IMR-90 (cell line): ENCODE data around the gene POLR3K. TPM values are rescaled to one million over a fixed set of nuclear protein-coding genes. Genes with fewer than 3 reads are reported as not detected.

Experiments
- ATAC-seq: fragments of 200-7000 bp; cut with Tn5 transposase; 2 replicates; pipeline ENCODE4 v1.9.1; 2020; ENCODE audit warnings: low read depth, mild to moderate bottlenecking, moderate library complexity
- BruUV-seq: library from RNA; stranded (reverse); fragments of 400-500 nt; replicated peaks from 2 replicates; lab custom pipeline; 2021; lab: Mats Ljungman, UMichigan
- CTCF ChIA-PET: fragments of 300-600 bp; formaldehyde crosslinking; extraction: SDS; loops from one replicate; lab custom pipeline; 2021; ENCODE audit warnings: antibody characterized with exemption; lab: Yijun Ruan, JAX
- POLR2A ChIA-PET: fragments of 300-600 bp; sonication (Branson Sonifier 250); formaldehyde crosslinking; loops from one replicate; lab custom pipeline; 2022; ENCODE audit warnings: antibody characterized with exemption; ENCODE audit not compliant: unreplicated experiment; lab: Charles Lee
- DNase-seq: peaks from one replicate; pipeline ENCODE4 v3.0.0; 2013
- H2AFZ ChIP-seq: replicated peaks from 2 replicates; pipeline ENCODE3; 2013; ENCODE audit warnings: low read length, mild to moderate bottlenecking; ENCODE audit not compliant: poor library complexity
- H2AK5ac ChIP-seq: 2 replicates; pipeline ENCODE4 v1.6.1; 2013; ENCODE audit warnings: low read depth, low read length, inconsistent platforms
- H2AK9ac ChIP-seq: replicated peaks from 2 replicates; pipeline ENCODE3; 2013; ENCODE audit warnings: mild to moderate bottlenecking, low read depth, low read length, moderate library complexity; ENCODE audit not compliant: poor library complexity
- H2BK120ac ChIP-seq: 2 replicates; pipeline ENCODE4 v1.6.1; 2013; ENCODE audit warnings: low read depth, low read length, inconsistent platforms
- H2BK15ac ChIP-seq: 3 replicates; pipeline ENCODE4 v1.6.1; 2013; ENCODE audit warnings: low read depth, low read length, inconsistent platforms
- H2BK20ac ChIP-seq: 2 replicates; pipeline ENCODE4 v1.6.1; 2013; ENCODE audit warnings: low read depth, mild to moderate bottlenecking, inconsistent platforms, low read length, moderate library complexity
- H2BK5ac ChIP-seq: 2 replicates; pipeline ENCODE4 v1.6.1; 2013; ENCODE audit warnings: mild to moderate bottlenecking, low read depth, low read length, inconsistent platforms; ENCODE audit not compliant: poor library complexity, severe bottlenecking
- H3K14ac ChIP-seq: replicated peaks from 2 replicates; pipeline ENCODE4 v1.6.1; 2013; ENCODE audit warnings: low read depth, low read length, inconsistent platforms
- H3K18ac ChIP-seq: 2 replicates; pipeline ENCODE4 v1.6.1; 2013; ENCODE audit warnings: low read depth, low read length, control low read depth
- H3K23ac ChIP-seq: 2 replicates; pipeline ENCODE4 v1.6.1; 2013; ENCODE audit warnings: low read depth, low read length, inconsistent platforms
- H3K27ac ChIP-seq: 2 replicates; pipeline ENCODE4 v1.5.1; 2013; ENCODE audit warnings: mild to moderate bottlenecking, control low read depth, low read length; ENCODE audit not compliant: insufficient read depth
- H3K27me3 ChIP-seq: 2 replicates; pipeline ENCODE4 v1.6.1; 2013; ENCODE audit warnings: low read length; ENCODE audit not compliant: control insufficient read depth, insufficient read depth
- H3K36me3 ChIP-seq: 2 replicates; pipeline ENCODE4 v1.6.1; 2013; ENCODE audit warnings: low read length, mixed read lengths; ENCODE audit not compliant: control insufficient read depth, insufficient read depth
- H3K4ac ChIP-seq: 2 replicates; pipeline ENCODE4 v1.6.1; 2013; ENCODE audit warnings: low read depth, low read length, inconsistent platforms
- H3K4me1 ChIP-seq: 2 replicates; pipeline ENCODE4 v1.6.1; 2013; ENCODE audit warnings: low read length, mixed read lengths; ENCODE audit not compliant: control insufficient read depth, insufficient read depth
- H3K4me2 ChIP-seq: 2 replicates; pipeline ENCODE4 v1.6.1; 2013; ENCODE audit warnings: low read depth, mild to moderate bottlenecking, control low read depth, low read length, moderate library complexity
- H3K4me3 ChIP-seq: 2 replicates; pipeline ENCODE4 v1.5.1; 2013; ENCODE audit warnings: low read depth, mild to moderate bottlenecking, control low read depth, low read length, moderate library complexity; ENCODE audit not compliant: insufficient read depth
- H3K56ac ChIP-seq: 2 replicates; pipeline ENCODE4 v1.6.1; 2013; ENCODE audit warnings: low read length, inconsistent platforms; ENCODE audit not compliant: insufficient read depth; ENCODE audit errors: extremely low read depth
- H3K79me1 ChIP-seq, 2 experiments: 2 replicates each; pipeline ENCODE4 v1.6.1; 2013; ENCODE audit warnings: low read length in 2 of 2, inconsistent platforms in 1 of 2, low read depth in 1 of 2
- H3K9ac ChIP-seq: 2 replicates; pipeline ENCODE4 v1.6.1; 2013; ENCODE audit warnings: low read depth, low read length, control low read depth
- H3K9me1 ChIP-seq: 2 replicates; pipeline ENCODE4 v1.6.1; 2013; ENCODE audit warnings: low read length, inconsistent platforms; ENCODE audit not compliant: insufficient read depth
- H3K9me3 ChIP-seq: 2 replicates; pipeline ENCODE4 v1.6.1; 2013; ENCODE audit warnings: low read length; ENCODE audit not compliant: control insufficient read depth, insufficient read depth
- H4K20me1 ChIP-seq: 2 replicates; pipeline ENCODE4 v1.6.1; 2013; ENCODE audit warnings: low read length, inconsistent platforms; ENCODE audit not compliant: insufficient read depth
- H4K5ac ChIP-seq: 2 replicates; pipeline ENCODE4 v1.6.1; 2013; ENCODE audit warnings: mild to moderate bottlenecking, low read depth, low read length, control low read depth
- H4K8ac ChIP-seq, 2 experiments: 2 replicates each; pipeline ENCODE4 v1.6.1; 2013; ENCODE audit warnings: low read depth in 2 of 2, low read length in 2 of 2, control low read depth in 1 of 2, inconsistent platforms in 1 of 2
- H4K91ac ChIP-seq: 2 replicates; pipeline ENCODE4 v1.6.1; 2013; ENCODE audit warnings: low read depth, low read length, inconsistent platforms; ENCODE audit not compliant: insufficient read depth
- CHD1 ChIP-seq: IDR thresholded peaks from 2 replicates; pipeline ENCODE4 v1.6.1; 2012; ENCODE audit warnings: low read depth, low read length, improper control_type of control experiment
- FOS ChIP-seq: fragments of 150-350 bp; IDR thresholded peaks from 2 replicates; pipeline ENCODE4 v1.6.1; 2016; ENCODE audit warnings: low read depth, low read length
- MAZ ChIP-seq: IDR thresholded peaks from 2 replicates; pipeline ENCODE4 v1.6.1; 2012; ENCODE audit warnings: low read depth, mild to moderate bottlenecking, low read length, improper control_type of control experiment, moderate library complexity, borderline replicate concordance
- POLR2A ChIP-seq: IDR thresholded peaks from 2 replicates; pipeline ENCODE4 v1.6.1; 2012; ENCODE audit warnings: mild to moderate bottlenecking, low read depth, low read length
- RAD21 ChIP-seq: IDR thresholded peaks from 2 replicates; pipeline ENCODE4 v1.6.1; 2012; ENCODE audit warnings: low read length, improper control_type of control experiment
- RFX5 ChIP-seq: IDR thresholded peaks from 2 replicates; pipeline ENCODE4 v1.8.0; 2012; ENCODE audit warnings: low read depth, mild to moderate bottlenecking, low read length, moderate library complexity
- SMC3 ChIP-seq: fragments of 150-350 bp; IDR thresholded peaks from 2 replicates; pipeline ENCODE4 v1.6.1; 2016; ENCODE audit warnings: low read depth, mild to moderate bottlenecking, antibody characterized with exemption, low read length, moderate library complexity
- USF2 ChIP-seq: fragments of 150-350 bp; IDR thresholded peaks from 2 replicates; pipeline ENCODE4 v1.6.1; 2017; ENCODE audit warnings: mild to moderate bottlenecking, antibody characterized with exemption, low read length, low read depth
- WGBS, 2 experiments: methylation state at CpG; one replicate each; pipeline versions ENCODE4 v1.1.5 to v1.1.7; 2013; ENCODE audit warnings: missing lambda C conversion rate in 2 of 2; ENCODE audit not compliant: insufficient read length in 1 of 2; ENCODE audit errors: extremely low coverage in 2 of 2; 5-methylcytosine and 5-hydroxymethylcytosine counted together
- dilution Hi-C: fragments of 300-500 bp; cut with HindIII; formaldehyde crosslinking; loops from one replicate; pipeline ENCODE4 v1.14.3; 2018; ENCODE audit warnings: low sequenced_read_pairs; ENCODE audit not compliant: unreplicated experiment
- in situ Hi-C: fragments of 300-500 bp; cut with MboI; formaldehyde crosslinking; loops from 3 replicates; pipeline ENCODE4 v1.14.3; 2019; ENCODE audit warnings: low sequenced_read_pairs, inconsistent platforms, mixed read lengths
- intact Hi-C: fragments of 100-400 bp; cut with micrococcal nuclease; formaldehyde crosslinking; loops from 2 replicates; pipeline ENCODE4 v1.10.0; 2022
- polyA plus RNA-seq, 3 experiments: library from polyadenylated mRNA; depleted of rRNA; stranded (reverse); fragments of >200 nt; gene quantifications; 2 replicates each; pipeline ENCODE4 v1.2.3, GENCODE V29; 2012; ENCODE audit warnings: low replicate concordance in 1 of 3
- total RNA-seq: library from RNA; depleted of rRNA; stranded (reverse); fragments of >200 nt; gene quantifications from 2 replicates; pipeline ENCODE4 v1.2.3, GENCODE V29; 2012

Gene POLR3K
- total and polyA plus RNA-seq, 2 of the 4 experiments (the other 2 are of a cell fraction), result 9.0 to 39.5 TPM

GRCh38 chr16:41439-42068, 11.9 kb downstream of the POLR3K start:
- H4K5ac ChIP-seq, result no peak overlapping the region
- H4K91ac ChIP-seq, result no peak overlapping the region
- no peak overlapping the region for H2BK5ac ChIP-seq
- H3K9me1 ChIP-seq, result no peaks in the 10 kb centered on the region; the same call in 1 of the 2 replicates
- WGBS, 2 experiments, result 95% methylated on average over 4 of the region's 22 CpGs; no CpG with 5 or more reads in 1 of the 2 experiments
- no peak overlapping the region for H2AK5ac ChIP-seq
- dilution Hi-C loops (no loop called here), in situ Hi-C loops (no loop called here), intact Hi-C loops (no loop called here)
- H4K20me1 ChIP-seq, result no peaks in the 10 kb centered on the region
- H3K4me3 ChIP-seq, result no peak overlapping the region
- H2AK9ac ChIP-seq, result no peak overlapping the region
- no peak overlapping the region for H3K4ac ChIP-seq
- no peak overlapping the region for H3K56ac ChIP-seq
- H3K9ac ChIP-seq, result no peak overlapping the region
- BruUV-seq, result no TSS peak
- no peak overlapping the region for H4K8ac ChIP-seq
- no peak overlapping the region for H2BK120ac ChIP-seq
- ChIA-PET POLR2A (no interaction called here), CTCF (no interaction called here)
- peaks cover 0 to 4% of the 10 kb centered on the region in 2 experiments; a peak in 1 of 4 replicates for H3K79me1 ChIP-seq
- peaks cover 5% of the 10 kb centered on the region; the same call in 1 of the 2 replicates for H3K4me1 ChIP-seq
- no peak overlapping the region for H3K14ac ChIP-seq
- no peak overlapping the region for H3K27ac ChIP-seq
- no peak for ATAC-seq
- no peak overlapping the region for H2AFZ ChIP-seq
- H3K18ac ChIP-seq, result no peak overlapping the region
- no peak overlapping the region for H2BK15ac ChIP-seq
- DNase-seq, result no peak
- no peak overlapping the region for H2BK20ac ChIP-seq
- no peak for TF ChIP-seq FOS
- no peak for TF ChIP-seq MAZ
- no peak for TF ChIP-seq POLR2A
- TF ChIP-seq RAD21, result no peak
- no peak for TF ChIP-seq USF2
- TF ChIP-seq SMC3, result no peak
- no peak for TF ChIP-seq CHD1
- TF ChIP-seq RFX5, result no peak
- H3K27me3 ChIP-seq, result no peaks in the 10 kb centered on the region
- H3K9me3 ChIP-seq, result no peaks in the 10 kb centered on the region
- no peak overlapping the region for H3K23ac ChIP-seq
- H3K4me2 ChIP-seq, result no peak overlapping the region
- peaks cover 11% of the 10 kb centered on the region for H3K36me3 ChIP-seq
